ENCODE measurements around the gene INTS3. TPM values are rescaled to one million over a fixed set of nuclear protein-coding genes. Genes with fewer than 3 reads are reported as not detected.

Gene INTS3
- total RNA-seq, 1 donor from 2014 or later, result 20.7 TPM

- DNase-seq (ENCODE audit: low read depth, low spot score), result no peak
Observed at GRCh38 chr1:153794624-153795329, 66.9 kb downstream of the INTS3 start.

- no peak for DNase-seq (ENCODE audit: low read depth, low spot score)
Observed at GRCh38 chr1:153795330-153795837, 67.5 kb downstream of the INTS3 start.

GRCh38 chr1:153795934-153796785 lies 68.3 kb downstream of the INTS3 start:
- DNase-seq (ENCODE audit: low read depth, low spot score), result no peak

- DNase-seq (ENCODE audit: low read depth, low spot score), result no peak
Observed at GRCh38 chr1:153796786-153797659, 69.2 kb downstream of the INTS3 start.

- DNase-seq (ENCODE audit: low read depth, low spot score), result no peak
Observed at GRCh38 chr1:153798468-153798780, 70.6 kb downstream of the INTS3 start.

- no peak for DNase-seq (ENCODE audit: low read depth, low spot score)
Observed at GRCh38 chr1:153799016-153799415, 71.2 kb downstream of the INTS3 start.

- DNase-seq (ENCODE audit: low read depth, low spot score), result no peak
Observed at GRCh38 chr1:153799566-153800465, 72.0 kb downstream of the INTS3 start.

GRCh38 chr1:153800516-153800915 lies 72.7 kb downstream of the INTS3 start:
- no peak for DNase-seq (ENCODE audit: low read depth, low spot score)

GRCh38 chr1:153801028-153801625 lies 73.3 kb downstream of the INTS3 start:
- DNase-seq (ENCODE audit: low read depth, low spot score), result no peak

- no peak for DNase-seq (ENCODE audit: low read depth, low spot score)
Observed at GRCh38 chr1:153801786-153802697, 74.2 kb downstream of the INTS3 start.

- DNase-seq (ENCODE audit: low read depth, low spot score), result no peak
Observed at GRCh38 chr1:153803470-153804056, 75.7 kb downstream of the INTS3 start.

GRCh38 chr1:153804112-153804511 lies 76.3 kb downstream of the INTS3 start:
- DNase-seq (ENCODE audit: low read depth, low spot score), result no peak

- DNase-seq (ENCODE audit: low read depth, low spot score), result no peak
Observed at GRCh38 chr1:153805042-153805745, 77.3 kb downstream of the INTS3 start.

GRCh38 chr1:153805886-153806719 lies 78.3 kb downstream of the INTS3 start:
- no peak for DNase-seq (ENCODE audit: low read depth, low spot score)

GRCh38 chr1:153816283-153816889 lies 88.5 kb downstream of the INTS3 start:
- DNase-seq (ENCODE audit: low read depth, low spot score), result no peak

GRCh38 chr1:153818876-153819275 lies 91.0 kb downstream of the INTS3 start:
- DNase-seq (ENCODE audit: low read depth, low spot score), result no peak
